ENCODE measurements around the gene FBXO47. TPM values are rescaled to one million over a fixed set of nuclear protein-coding genes. Genes with fewer than 3 reads are reported as not detected.

Gene FBXO47
- total RNA-seq, 1 donor from 2014 or later = 0.09 TPM

DNA sequence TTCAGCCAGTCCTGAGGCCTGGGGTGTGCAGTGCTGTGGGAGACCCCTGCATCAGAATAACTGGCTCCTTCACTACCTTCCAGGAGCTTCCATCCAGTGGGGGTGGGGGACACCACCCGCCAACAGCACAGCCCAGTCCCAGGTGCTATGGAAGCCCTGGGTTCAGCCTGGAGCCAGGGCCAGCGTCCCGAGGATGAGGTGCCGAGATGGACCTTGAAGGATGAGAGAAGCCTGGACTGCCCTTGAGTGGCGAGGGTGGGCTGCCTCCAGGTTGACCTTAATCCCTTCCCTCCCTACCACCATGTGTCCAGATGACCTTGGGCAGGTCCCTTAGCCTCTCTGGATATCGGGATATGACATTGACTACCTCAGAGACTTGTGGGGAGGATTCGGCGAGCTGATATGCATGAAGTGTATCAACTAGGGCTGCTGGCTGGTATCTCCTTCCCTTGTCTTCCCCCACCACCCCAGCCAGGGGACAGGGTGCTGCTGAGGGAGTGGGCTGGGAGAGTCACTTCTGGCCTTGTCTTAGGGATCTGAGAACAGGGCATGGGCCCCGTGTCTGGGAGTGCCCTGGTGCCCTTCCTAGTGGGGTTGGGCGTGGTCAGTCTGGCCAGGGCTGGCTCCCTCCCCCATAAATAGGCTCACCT is 56.0 kb downstream of the FBXO47 start:
- no peak for DNase-seq
- H3K36me3 Mint-ChIP-seq (ENCODE audit: low read depth) = peaks cover 25% of the 10 kb centered on the region
- no peak overlapping the region for H3K4me3 Mint-ChIP-seq
- no peak overlapping the region for H3K27ac Mint-ChIP-seq
- peaks cover 7% of the 10 kb centered on the region for H3K4me1 Mint-ChIP-seq
- no peaks in the 10 kb centered on the region for H3K27me3 Mint-ChIP-seq
- intact Hi-C loops (cut with micrococcal nuclease) = no loop called here
- H3K9me3 Mint-ChIP-seq = no peaks in the 10 kb centered on the region

DNA sequence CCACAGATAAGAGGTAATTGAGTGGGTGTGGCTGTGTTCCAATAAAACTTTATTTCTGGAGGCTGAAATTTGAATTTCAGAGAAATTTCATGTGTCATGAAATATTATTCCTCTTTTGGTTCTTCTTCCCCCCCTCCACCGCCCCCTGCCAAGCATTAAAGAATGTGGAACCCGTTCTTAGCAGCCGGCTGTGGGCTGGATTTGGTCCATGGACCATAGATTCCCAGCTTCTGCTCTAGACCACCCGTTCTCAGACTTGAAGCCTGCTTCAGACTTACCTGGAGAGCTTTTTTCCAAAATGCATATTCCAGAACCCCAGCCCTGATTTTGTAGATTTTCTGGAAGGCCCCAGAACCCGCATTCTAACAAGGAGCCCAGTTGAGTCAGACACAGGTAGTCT is 56.9 kb downstream of the FBXO47 start:
- intact Hi-C loops (cut with micrococcal nuclease) = no loop called here
- H3K27ac Mint-ChIP-seq = no peak overlapping the region

DNA sequence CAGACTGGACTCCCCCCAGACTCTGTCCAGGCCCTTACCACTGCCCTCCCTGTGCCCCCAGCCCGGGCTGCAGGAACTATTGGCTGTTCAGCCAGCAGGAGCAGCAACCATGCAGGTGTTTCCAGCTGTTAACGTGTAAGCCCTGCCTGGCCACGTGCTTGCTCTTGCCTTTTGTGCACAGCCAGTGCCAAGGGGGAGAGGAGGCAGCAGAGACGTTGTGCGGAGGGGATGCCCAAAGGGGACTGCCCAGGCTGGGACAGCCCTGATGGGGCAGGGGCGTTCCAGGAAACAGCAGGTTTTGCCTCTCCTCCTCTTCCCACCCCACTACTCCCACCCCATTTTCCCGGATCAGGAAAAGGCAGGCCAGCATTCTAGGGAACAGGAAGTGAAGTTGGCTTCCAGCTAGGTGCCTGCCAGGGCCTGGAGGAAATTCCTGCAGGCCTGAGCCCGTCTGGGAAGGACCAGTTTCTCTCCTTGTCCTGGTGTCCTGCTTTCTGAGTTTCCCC is 58.5 kb downstream of the FBXO47 start:
- H3K4me3 Mint-ChIP-seq = no peak overlapping the region
- H3K27ac Mint-ChIP-seq = no peak overlapping the region
- H3K9me3 Mint-ChIP-seq = no peaks in the 10 kb centered on the region
- peaks cover 32% of the 10 kb centered on the region for H3K36me3 Mint-ChIP-seq (ENCODE audit: low read depth)
- DNase-seq = no peak
- no peaks in the 10 kb centered on the region for H3K27me3 Mint-ChIP-seq
- H3K4me1 Mint-ChIP-seq = peaks cover 8% of the 10 kb centered on the region
- intact Hi-C loops (cut with micrococcal nuclease) = no loop called here

More for the DNA sequence above, 56.9 kb downstream of the FBXO47 start:
- no peak for DNase-seq
- Mint-ChIP-seq H3K36me3 (ENCODE audit: low read depth) (peaks cover 24% of the 10 kb centered on the region), H3K4me3 (no peak overlapping the region), H3K4me1 (peaks cover 8% of the 10 kb centered on the region), H3K9me3 (no peaks in the 10 kb centered on the region), H3K27me3 (no peaks in the 10 kb centered on the region)

DNA sequence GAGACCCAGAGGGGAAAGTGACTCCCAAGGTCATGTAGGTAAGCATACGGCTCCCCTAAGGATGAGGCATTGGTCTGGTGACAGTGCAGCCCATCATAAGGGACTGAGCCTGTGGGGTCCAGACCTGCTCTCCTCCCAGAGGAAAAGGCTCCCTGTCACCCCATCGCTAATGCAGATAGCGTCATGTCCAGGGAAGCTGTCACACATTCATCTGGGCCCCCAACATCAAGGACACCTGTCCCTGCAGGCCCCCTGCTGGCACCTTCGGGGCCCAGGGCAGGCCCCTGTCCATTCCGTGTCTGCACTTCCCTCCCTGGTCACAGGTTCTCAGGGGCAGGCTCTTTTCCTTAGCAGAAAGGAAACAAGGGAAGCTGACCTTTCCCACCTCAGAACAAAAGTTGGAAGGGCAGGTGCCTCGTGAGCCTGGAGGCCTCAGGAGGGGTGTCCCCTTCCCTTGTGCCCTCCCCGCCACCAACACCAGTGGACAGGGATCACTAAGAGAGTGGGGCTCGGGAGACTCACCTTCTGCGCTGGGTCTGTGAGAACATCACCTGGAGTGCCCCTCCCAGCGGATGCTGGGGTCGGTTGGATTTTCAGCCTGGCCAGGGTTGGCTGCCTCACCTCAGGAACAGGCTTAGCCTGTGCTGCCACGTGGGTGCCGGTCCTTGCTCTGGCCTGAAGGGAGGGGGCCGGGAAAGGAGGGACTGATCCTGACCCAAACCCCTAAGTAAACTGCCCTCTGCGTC is 59.1 kb downstream of the FBXO47 start:
- Mint-ChIP-seq H3K36me3 (ENCODE audit: low read depth) (peaks cover 35% of the 10 kb centered on the region), H3K27ac (peak overlapping the region; percentile 6)

DNA sequence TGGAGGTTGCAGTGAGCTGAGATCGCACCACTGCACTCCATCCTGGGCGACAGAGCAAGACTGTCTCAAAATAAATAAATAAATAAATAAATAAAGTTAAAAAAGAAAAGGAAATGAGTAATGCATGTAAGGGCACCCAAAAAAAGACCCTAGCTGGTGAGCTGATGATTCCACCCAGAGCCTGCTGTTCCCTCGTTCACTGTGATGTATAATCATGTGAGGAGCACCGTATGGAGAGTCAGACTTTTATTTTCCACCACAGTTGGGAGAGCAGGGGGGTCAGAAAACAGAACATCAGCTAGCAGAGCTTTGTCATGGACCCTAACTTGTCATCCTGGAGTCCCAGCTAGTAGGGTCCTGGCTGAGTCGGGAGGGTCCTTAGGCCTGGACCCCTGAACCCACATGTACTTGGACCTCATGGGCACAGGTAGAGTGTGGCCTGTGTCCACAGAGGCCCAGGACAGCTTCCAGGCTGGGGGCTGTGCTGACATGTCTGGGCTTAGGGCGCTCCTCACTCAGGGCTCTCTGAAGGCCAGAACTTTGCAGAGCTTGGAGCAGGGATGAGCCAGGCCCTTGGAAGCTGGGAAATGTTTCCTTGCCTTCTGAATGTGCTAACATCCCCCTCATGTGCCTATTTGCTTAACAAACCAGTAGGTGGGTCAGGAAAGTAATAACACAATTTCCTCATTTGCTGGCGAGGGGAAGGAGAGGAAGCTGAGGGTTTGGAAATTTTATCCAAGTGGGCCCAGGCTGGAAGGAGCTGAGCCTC is 60.6 kb downstream of the FBXO47 start:
- Mint-ChIP-seq H3K27ac (no peak overlapping the region), H3K9me3 (no peaks in the 10 kb centered on the region), H3K27me3 (no peaks in the 10 kb centered on the region), H3K36me3 (ENCODE audit: low read depth) (peaks cover 36% of the 10 kb centered on the region), H3K4me1 (peaks cover 16% of the 10 kb centered on the region), H3K4me3 (no peak overlapping the region)
- DNase-seq = no peak
- intact Hi-C loops (cut with micrococcal nuclease) = no loop called here

More for the DNA sequence above, 59.1 kb downstream of the FBXO47 start:
- H3K4me3 Mint-ChIP-seq = no peak overlapping the region
- H3K4me1 Mint-ChIP-seq = peaks cover 12% of the 10 kb centered on the region
- H3K27me3 Mint-ChIP-seq = no peaks in the 10 kb centered on the region
- no peaks in the 10 kb centered on the region for H3K9me3 Mint-ChIP-seq
- no peak for DNase-seq
- intact Hi-C loops (cut with micrococcal nuclease) = no loop called here

DNA sequence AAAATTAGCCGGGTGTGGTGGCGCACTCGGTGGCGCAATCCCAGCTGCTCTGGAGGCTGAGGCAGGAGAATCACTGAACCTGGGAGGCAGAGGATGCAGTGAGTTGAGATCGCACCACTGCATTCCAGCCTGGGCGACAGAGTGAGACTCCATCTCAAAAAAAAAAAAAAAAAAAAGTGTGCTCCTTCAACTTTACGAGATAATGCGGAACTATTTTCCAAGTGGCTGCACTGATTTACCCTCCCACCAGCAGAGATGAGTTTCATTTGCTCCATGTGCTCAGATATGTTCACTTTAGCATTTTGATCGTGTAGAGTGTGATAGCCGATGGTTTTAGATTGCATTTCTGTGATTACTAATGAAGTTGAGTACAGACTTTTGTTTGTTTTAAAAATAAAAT is 61.8 kb downstream of the FBXO47 start:
- Mint-ChIP-seq H3K27me3 (no peaks in the 10 kb centered on the region), H3K9me3 (no peaks in the 10 kb centered on the region), H3K36me3 (ENCODE audit: low read depth) (peaks cover 38% of the 10 kb centered on the region), H3K4me3 (no peak overlapping the region), H3K4me1 (peaks cover 22% of the 10 kb centered on the region), H3K27ac (no peak overlapping the region)
- no peak for DNase-seq
- intact Hi-C loops (cut with micrococcal nuclease) = no loop called here

- Mint-ChIP-seq H3K27me3 (no peaks in the 10 kb centered on the region), H3K4me1 (peaks cover 22% of the 10 kb centered on the region), H3K9me3 (no peaks in the 10 kb centered on the region), H3K36me3 (ENCODE audit: low read depth) (peaks cover 38% of the 10 kb centered on the region), H3K27ac (no peak overlapping the region), H3K4me3 (no peak overlapping the region)
- intact Hi-C loops (cut with micrococcal nuclease) = no loop called here
- no peak for DNase-seq
Observed at GRCh38 chr17:38904892-38905291, 62.3 kb downstream of the FBXO47 start.

- intact Hi-C loops (cut with micrococcal nuclease) = no loop called here
- Mint-ChIP-seq H3K27ac (peak overlapping the region; percentile 66), H3K4me1 (peaks cover 34% of the 10 kb centered on the region), H3K4me3 (no peak overlapping the region), H3K9me3 (no peaks in the 10 kb centered on the region), H3K36me3 (ENCODE audit: low read depth) (peaks cover 49% of the 10 kb centered on the region), H3K27me3 (no peaks in the 10 kb centered on the region)
- DNase-seq = no peak
Observed at GRCh38 chr17:38903404-38903803, 63.8 kb downstream of the FBXO47 start.

GRCh38 chr17:38900978-38901656 is 66.1 kb downstream of the FBXO47 start:
- intact Hi-C loops (cut with micrococcal nuclease) = no loop called here
- Mint-ChIP-seq H3K36me3 (ENCODE audit: low read depth) (peaks cover 62% of the 10 kb centered on the region), H3K4me3 (peak overlapping the region; percentile 21), H3K27ac (peak overlapping the region; percentile 86), H3K27me3 (no peaks in the 10 kb centered on the region), H3K9me3 (no peaks in the 10 kb centered on the region), H3K4me1 (peaks cover 40% of the 10 kb centered on the region)
- DNase-seq = peak; percentile 68

DNA sequence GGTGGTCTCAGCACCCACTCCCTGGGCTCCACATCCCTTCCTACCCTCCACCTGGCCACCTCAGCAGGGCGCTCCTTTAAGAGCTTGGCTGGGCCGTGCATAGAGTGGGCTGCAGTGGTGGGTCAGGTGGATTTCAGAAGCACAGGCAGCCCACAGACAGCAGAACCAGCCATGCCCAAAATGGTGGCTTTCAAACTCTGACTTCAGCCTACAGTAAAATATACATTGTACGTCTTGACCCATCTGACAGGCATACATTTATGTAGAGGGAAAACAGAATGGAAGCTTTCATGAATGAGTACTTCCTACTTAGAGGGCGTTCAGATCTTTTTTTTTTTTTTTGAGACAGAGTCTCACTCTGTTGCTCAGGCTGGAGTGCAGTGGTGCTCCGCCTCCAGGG is 67.8 kb downstream of the FBXO47 start:
- H3K36me3 Mint-ChIP-seq (ENCODE audit: low read depth) = peaks cover 59% of the 10 kb centered on the region
- peak overlapping the region; percentile 91 for H3K27ac Mint-ChIP-seq
- H3K9me3 Mint-ChIP-seq = no peaks in the 10 kb centered on the region
- DNase-seq = no peak
- H3K4me1 Mint-ChIP-seq = peaks cover 41% of the 10 kb centered on the region
- no peaks in the 10 kb centered on the region for H3K27me3 Mint-ChIP-seq
- H3K4me3 Mint-ChIP-seq = peak overlapping the region; percentile 75
- intact Hi-C loops (cut with micrococcal nuclease) = loop anchor here (2.0 kb wide), 3 partner anchors 27 to 75 kb away; partner anchors contain the start of genes CWC25 and RPL23

GRCh38 chr17:38898812-38899348 is 68.3 kb downstream of the FBXO47 start:
- H3K27ac Mint-ChIP-seq = peak overlapping the region; percentile 91
- peak overlapping the region; percentile 75 for H3K4me3 Mint-ChIP-seq
- no peaks in the 10 kb centered on the region for H3K27me3 Mint-ChIP-seq
- peaks cover 59% of the 10 kb centered on the region for H3K36me3 Mint-ChIP-seq (ENCODE audit: low read depth)
- H3K9me3 Mint-ChIP-seq = no peaks in the 10 kb centered on the region
- intact Hi-C loops (cut with micrococcal nuclease) = loop anchor here (1.0 to 2.0 kb wide), 4 partner anchors 28 to 74 kb away; partner anchors contain the start of genes CWC25 and RPL23
- peak; percentile 93 for DNase-seq
- peaks cover 46% of the 10 kb centered on the region for H3K4me1 Mint-ChIP-seq

DNA sequence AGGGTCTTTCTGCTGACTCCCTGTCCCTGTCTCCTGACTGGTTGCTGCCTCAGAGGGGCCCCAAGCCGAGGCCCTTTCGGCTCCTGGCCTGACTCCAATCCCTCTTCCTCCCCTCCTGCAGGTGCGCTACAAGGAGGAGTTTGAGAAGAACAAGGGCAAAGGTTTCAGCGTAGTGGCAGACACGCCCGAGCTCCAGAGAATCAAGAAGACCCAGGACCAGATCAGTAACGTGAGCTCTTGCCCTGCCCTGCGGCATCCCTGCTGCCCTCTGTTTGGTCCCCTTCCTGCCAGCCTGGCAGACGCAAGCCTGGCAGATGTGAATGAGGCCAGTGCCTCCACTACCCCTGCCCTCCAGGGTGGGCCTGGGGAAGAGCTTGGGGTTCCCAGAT is 68.9 kb downstream of the FBXO47 start:
- DNase-seq = peak; percentile 77
- Mint-ChIP-seq H3K27me3 (no peaks in the 10 kb centered on the region), H3K36me3 (ENCODE audit: low read depth) (peaks cover 54% of the 10 kb centered on the region), H3K4me3 (peak overlapping the region; percentile 75), H3K27ac (peak overlapping the region; percentile 91), H3K9me3 (no peaks in the 10 kb centered on the region), H3K4me1 (peaks cover 47% of the 10 kb centered on the region)
- intact Hi-C loops (cut with micrococcal nuclease) = loop anchor here (1.0 to 2.0 kb wide), 4 partner anchors 27 to 73 kb away; partner anchors contain the start of genes CWC25 and RPL23

Measured in activated CD4-positive, alpha-beta T cell treated with anti-CD3 and anti-CD28 coated beads, Interleukin-2, amount 10 ng/mL, durations not matched to agents 24 days and 14 days (primary cell).